Measurements from ENCODE around the gene CD53.
A peak's percentile ranks its signal among the peaks of the same experiment; 100 is the strongest.

Gene CD53

DNA sequence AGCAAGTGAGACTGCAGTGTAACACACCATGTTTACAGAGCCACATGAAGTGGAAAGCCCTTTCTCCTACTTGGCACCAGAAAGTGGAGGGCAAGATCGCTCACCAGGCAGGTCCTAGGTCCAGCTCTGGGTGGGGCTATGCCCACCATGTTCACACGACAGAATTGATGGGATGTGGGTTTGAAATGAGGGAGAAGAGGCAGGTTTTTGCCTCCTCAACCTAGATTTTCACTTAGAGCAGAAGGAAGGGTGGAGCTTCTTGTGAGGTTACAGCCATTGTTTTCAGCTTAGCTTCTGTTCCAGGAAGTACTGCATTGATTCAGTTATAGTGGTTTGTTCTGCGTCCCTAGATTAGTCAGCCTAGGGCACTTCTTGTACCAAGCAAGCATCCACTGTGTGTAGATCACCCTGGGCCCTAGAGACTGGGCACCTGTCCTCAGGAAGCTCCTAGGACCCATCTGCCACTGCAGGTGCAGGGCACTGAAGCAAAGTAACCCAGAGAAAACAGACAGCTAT is 2.3 kb downstream of the CD53 start:
- TF ChIP-seq POU2F2 (IDR thresholded peaks at IDR 0.05; ENCODE audit: low read depth, low read length) (no peak), TAF1 (IDR thresholded peaks at IDR 0.05; ENCODE audit: low read depth, low read length) (no peak), POLR2A (IDR thresholded peaks at IDR 0.05; ENCODE audit: low read depth, low read length) (peak; percentile 48; the same call in 1 of the 2 replicates)
- FAIRE-seq (peak; percentile 96), DNase-seq (ENCODE audit: insufficient read length, low spot score) (no peak)

DNA sequence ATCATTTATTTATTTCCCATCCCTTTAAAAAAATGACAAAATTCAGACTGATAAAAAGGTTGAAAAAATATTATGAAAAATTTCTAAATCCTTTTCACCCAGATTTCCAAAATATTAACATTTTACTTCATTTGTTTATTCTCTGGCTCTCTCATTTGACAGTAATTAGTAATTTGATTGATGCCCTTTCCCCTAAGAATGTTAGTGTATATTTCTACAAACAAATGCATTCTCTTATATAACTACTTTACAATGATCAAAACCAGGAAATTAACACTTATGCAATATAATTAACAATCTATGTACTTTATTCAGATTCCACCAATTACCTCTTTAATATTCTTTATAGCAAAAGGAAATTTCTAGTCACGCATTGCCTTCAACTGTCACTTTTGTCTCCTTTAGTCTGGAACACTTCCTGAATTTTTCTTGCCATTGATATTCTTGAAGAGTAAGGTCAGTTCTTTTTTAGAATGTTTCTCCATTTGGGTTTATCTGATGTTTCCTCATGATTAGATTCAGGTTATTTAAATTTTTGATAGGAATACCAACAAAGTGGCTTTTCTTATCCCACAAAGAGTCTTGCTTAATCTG is 3.9 kb downstream of the CD53 start:
- TF ChIP-seq POLR2A (IDR thresholded peaks at IDR 0.05; ENCODE audit: low read depth, low read length), result no peak
- TF ChIP-seq TAF1 (IDR thresholded peaks at IDR 0.05; ENCODE audit: low read depth, low read length), result no peak
- no peak for TF ChIP-seq POLR2AphosphoS5 (IDR thresholded peaks at IDR 0.05; ENCODE audit: low read depth, low read length)
- TF ChIP-seq PAX5 (IDR thresholded peaks at IDR 0.05; ENCODE audit: insufficient read depth, low read length, severe bottlenecking), result no peak
- TF ChIP-seq SPI1 (IDR thresholded peaks at IDR 0.05; ENCODE audit: low read depth, low read length), result no peak
- no peak for TF ChIP-seq POU2F2 (IDR thresholded peaks at IDR 0.05; ENCODE audit: low read depth, low read length)
- DNase-seq (ENCODE audit: insufficient read length, low spot score) (no peak), FAIRE-seq (peak; percentile 20)

- DNase-seq (ENCODE audit: insufficient read length, low spot score) (no peak), FAIRE-seq (no peak)
- TF ChIP-seq PAX5 (IDR thresholded peaks at IDR 0.05; ENCODE audit: insufficient read depth, low read length, severe bottlenecking), result no peak
- no peak for TF ChIP-seq TAF1 (IDR thresholded peaks at IDR 0.05; ENCODE audit: low read depth, low read length)
- TF ChIP-seq POU2F2 (IDR thresholded peaks at IDR 0.05; ENCODE audit: low read depth, low read length), result no peak
- no peak for TF ChIP-seq POLR2AphosphoS5 (IDR thresholded peaks at IDR 0.05; ENCODE audit: low read depth, low read length)
- TF ChIP-seq POLR2A (IDR thresholded peaks at IDR 0.05; ENCODE audit: low read depth, low read length), result no peak
- TF ChIP-seq SPI1 (IDR thresholded peaks at IDR 0.05; ENCODE audit: low read depth, low read length), result peak; percentile 48; the same call in 1 of the 2 replicates
Measured at GRCh38 chr1:110877364-110877763, 4.4 kb downstream of the CD53 start.

- TF ChIP-seq POLR2AphosphoS5 (IDR thresholded peaks at IDR 0.05; ENCODE audit: low read depth, low read length), result no peak
- TF ChIP-seq SPI1 (IDR thresholded peaks at IDR 0.05; ENCODE audit: low read depth, low read length), result no peak
- no peak for TF ChIP-seq POLR2A (IDR thresholded peaks at IDR 0.05; ENCODE audit: low read depth, low read length)
- TF ChIP-seq TAF1 (IDR thresholded peaks at IDR 0.05; ENCODE audit: low read depth, low read length), result no peak
- no peak for TF ChIP-seq PAX5 (IDR thresholded peaks at IDR 0.05; ENCODE audit: insufficient read depth, low read length, severe bottlenecking)
- TF ChIP-seq POU2F2 (IDR thresholded peaks at IDR 0.05; ENCODE audit: low read depth, low read length), result no peak
- FAIRE-seq (no peak), DNase-seq (ENCODE audit: insufficient read length, low spot score) (no peak)
Measured at GRCh38 chr1:110877776-110878175, 4.8 kb downstream of the CD53 start.

- no peak for TF ChIP-seq PAX5 (IDR thresholded peaks at IDR 0.05; ENCODE audit: insufficient read depth, low read length, severe bottlenecking)
- no peak for TF ChIP-seq SPI1 (IDR thresholded peaks at IDR 0.05; ENCODE audit: low read depth, low read length)
- TF ChIP-seq POLR2A (IDR thresholded peaks at IDR 0.05; ENCODE audit: low read depth, low read length), result no peak
- no peak for TF ChIP-seq POU2F2 (IDR thresholded peaks at IDR 0.05; ENCODE audit: low read depth, low read length)
- TF ChIP-seq POLR2AphosphoS5 (IDR thresholded peaks at IDR 0.05; ENCODE audit: low read depth, low read length), result no peak
- no peak for TF ChIP-seq TAF1 (IDR thresholded peaks at IDR 0.05; ENCODE audit: low read depth, low read length)
- no peak for DNase-seq (ENCODE audit: insufficient read length, low spot score)
- no peak for FAIRE-seq
Measured at GRCh38 chr1:110878591-110878990, 5.6 kb downstream of the CD53 start.

- no peak for DNase-seq (ENCODE audit: insufficient read length, low spot score)
- TF ChIP-seq SPI1 (IDR thresholded peaks at IDR 0.05; ENCODE audit: low read depth, low read length), result no peak
- TF ChIP-seq POU2F2 (IDR thresholded peaks at IDR 0.05; ENCODE audit: low read depth, low read length), result no peak
- no peak for TF ChIP-seq POLR2AphosphoS5 (IDR thresholded peaks at IDR 0.05; ENCODE audit: low read depth, low read length)
- TF ChIP-seq POLR2A (IDR thresholded peaks at IDR 0.05; ENCODE audit: low read depth, low read length), result no peak
- TF ChIP-seq TAF1 (IDR thresholded peaks at IDR 0.05; ENCODE audit: low read depth, low read length), result no peak
- TF ChIP-seq PAX5 (IDR thresholded peaks at IDR 0.05; ENCODE audit: insufficient read depth, low read length, severe bottlenecking), result no peak
- FAIRE-seq, result no peak
Measured at GRCh38 chr1:110878993-110879392, 6.0 kb downstream of the CD53 start.

GRCh38 chr1:110879758-110880606 is 7.0 kb downstream of the CD53 start:
- FAIRE-seq, result peak; percentile 97
- TF ChIP-seq POU2F2 (IDR thresholded peaks at IDR 0.05; ENCODE audit: low read depth, low read length) (peak; percentile 86), POLR2A (IDR thresholded peaks at IDR 0.05; ENCODE audit: low read depth, low read length) (peak; percentile 42; the same call in 1 of the 2 replicates), TAF1 (IDR thresholded peaks at IDR 0.05; ENCODE audit: low read depth, low read length) (no peak), POLR2AphosphoS5 (IDR thresholded peaks at IDR 0.05; ENCODE audit: low read depth, low read length) (peak; percentile 50), SPI1 (IDR thresholded peaks at IDR 0.05; ENCODE audit: low read depth, low read length) (peak; percentile 90), PAX5 (IDR thresholded peaks at IDR 0.05; ENCODE audit: insufficient read depth, low read length, severe bottlenecking) (no peak)
- no peak for DNase-seq (ENCODE audit: insufficient read length, low spot score)

GRCh38 chr1:110880708-110881374 is 7.9 kb downstream of the CD53 start:
- TF ChIP-seq POU2F2 (IDR thresholded peaks at IDR 0.05; ENCODE audit: low read depth, low read length), result peak; percentile 86
- TF ChIP-seq POLR2AphosphoS5 (IDR thresholded peaks at IDR 0.05; ENCODE audit: low read depth, low read length), result no peak
- DNase-seq (ENCODE audit: insufficient read length, low spot score) (no peak), FAIRE-seq (no peak)

GRCh38 chr1:110888049-110888448 is 15.1 kb downstream of the CD53 start:
- FAIRE-seq (peak; percentile 35), DNase-seq (ENCODE audit: insufficient read length, low spot score) (no peak)
- TF ChIP-seq POU2F2 (IDR thresholded peaks at IDR 0.05; ENCODE audit: low read depth, low read length) (no peak), POLR2AphosphoS5 (IDR thresholded peaks at IDR 0.05; ENCODE audit: low read depth, low read length) (no peak), POLR2A (IDR thresholded peaks at IDR 0.05; ENCODE audit: low read depth, low read length) (no peak), PAX5 (IDR thresholded peaks at IDR 0.05; ENCODE audit: insufficient read depth, low read length, severe bottlenecking) (no peak), SPI1 (IDR thresholded peaks at IDR 0.05; ENCODE audit: low read depth, low read length) (no peak), TAF1 (IDR thresholded peaks at IDR 0.05; ENCODE audit: low read depth, low read length) (no peak)

Measured in GM12891 (cell line).